Activated CD8-positive, alpha-beta memory T cell treated with anti-CD3 and anti-CD28 coated beads, Interleukin-2, amount 50 U/mL, for 24 hours (primary cell): ENCODE results near the gene RYR3.
"Not testable (repeated sequence)": the region's sequence is repeated elsewhere in the genome, so short reads cannot be mapped to it uniquely, and the experiment has no call there.

Experiments
- DNase-seq: peaks from one replicate; pipeline ENCODE4 v3.0.0-alpha.2; 2020; ENCODE audit errors: extremely low read depth

RYR3 gene

DNA sequence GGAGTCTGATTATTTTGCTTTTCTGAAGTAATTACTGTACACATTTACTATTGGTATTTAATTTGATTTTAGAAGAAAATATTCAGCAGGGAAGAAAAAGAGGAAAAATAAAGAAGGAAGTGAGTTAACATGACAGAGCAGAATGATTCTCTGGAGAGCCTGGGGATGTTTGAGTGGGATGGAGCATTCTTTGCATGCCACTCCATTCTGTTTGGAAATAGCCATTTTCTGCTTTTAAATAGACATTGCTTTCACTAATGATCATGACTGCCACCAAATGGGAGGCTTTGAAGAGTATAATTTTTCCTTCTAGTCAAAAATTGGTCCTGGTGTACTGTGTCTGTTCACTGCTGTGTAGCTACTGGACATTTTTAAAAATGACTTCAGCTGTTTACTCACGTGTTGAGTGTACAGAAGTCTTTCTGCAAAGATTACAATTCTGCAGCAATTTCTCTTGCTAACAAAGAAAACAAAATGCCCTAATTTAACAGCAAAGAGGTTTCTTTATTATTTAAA lies 196.1 kb downstream of the RYR3 start:
- no peak for DNase-seq

DNA sequence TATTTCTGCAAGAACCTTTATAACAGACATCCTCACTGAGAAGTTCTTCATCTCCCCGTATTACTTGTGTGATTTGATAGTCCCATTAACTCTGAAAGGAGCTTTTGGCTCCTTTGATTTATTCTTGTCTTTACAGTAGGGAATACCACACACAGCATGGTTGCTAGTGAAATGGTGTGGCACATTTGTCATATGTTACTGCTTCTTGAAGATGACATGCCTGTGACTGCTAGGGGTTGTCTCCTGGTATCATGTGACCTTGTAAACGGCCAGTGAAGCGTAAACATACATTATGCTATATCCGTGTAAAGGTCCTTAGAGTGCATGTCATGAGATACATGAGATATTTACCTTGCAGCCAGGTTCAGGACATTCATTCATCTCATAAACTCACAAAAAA lies 197.9 kb downstream of the RYR3 start:
- DNase-seq: no peak

DNA sequence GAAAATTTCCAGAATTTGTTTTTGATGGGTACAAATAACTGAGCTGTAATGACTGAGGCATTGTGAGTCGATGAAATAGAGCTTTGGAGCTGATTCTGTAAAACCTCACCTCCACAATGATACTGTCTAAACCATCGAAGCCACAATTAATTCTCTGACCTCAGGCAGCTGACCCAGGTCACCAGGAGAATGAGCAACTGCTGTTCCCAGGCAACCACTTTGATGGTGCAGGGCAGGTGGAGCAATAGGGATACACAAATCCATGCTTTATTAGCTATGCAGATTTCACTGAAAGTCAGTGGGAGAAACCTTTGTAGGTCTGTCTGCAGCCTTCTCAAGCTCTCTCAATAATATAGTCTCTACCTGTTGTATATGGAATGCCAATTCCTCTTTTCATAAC lies 204.4 kb downstream of the RYR3 start:
- DNase-seq: no peak

DNA sequence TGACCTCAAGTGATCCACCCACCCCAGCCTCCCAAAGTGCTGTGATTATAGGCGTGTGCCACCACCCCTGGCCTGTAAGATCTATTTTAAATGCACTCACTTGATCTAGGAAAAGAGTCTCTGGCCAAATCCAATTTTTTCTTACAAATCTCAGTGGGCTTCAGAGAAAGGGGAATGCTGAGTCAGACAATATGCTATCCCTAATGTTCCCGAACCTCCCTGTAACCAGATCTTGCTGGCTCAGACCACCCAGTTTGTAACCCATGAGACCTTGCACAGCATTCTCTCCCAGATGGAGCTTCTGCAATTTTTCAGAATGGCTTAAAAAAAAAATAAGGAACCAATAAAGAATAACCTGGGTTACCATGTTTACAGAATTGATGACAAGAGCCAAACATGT lies 205.8 kb downstream of the RYR3 start:
- DNase-seq: no peak

DNA sequence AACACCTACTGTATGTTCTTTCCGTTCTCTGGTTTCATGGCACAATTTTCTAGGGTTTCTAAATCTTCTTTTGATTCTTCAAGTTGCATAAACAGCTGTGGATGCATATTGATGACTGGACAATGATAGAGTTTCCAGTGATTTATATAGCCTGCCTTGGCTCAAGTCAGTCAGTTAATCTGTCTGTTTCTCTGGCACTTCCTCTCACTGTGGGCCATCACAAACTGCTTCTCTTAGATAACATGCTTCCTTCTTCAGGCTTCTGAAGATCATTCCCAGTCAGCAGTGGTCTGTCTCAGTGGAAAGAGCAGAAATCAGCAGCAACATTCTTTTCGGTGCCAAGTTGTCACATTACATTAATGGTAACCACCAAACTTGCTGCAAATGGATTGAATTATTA lies 207.2 kb downstream of the RYR3 start:
- DNase-seq: no peak

DNA sequence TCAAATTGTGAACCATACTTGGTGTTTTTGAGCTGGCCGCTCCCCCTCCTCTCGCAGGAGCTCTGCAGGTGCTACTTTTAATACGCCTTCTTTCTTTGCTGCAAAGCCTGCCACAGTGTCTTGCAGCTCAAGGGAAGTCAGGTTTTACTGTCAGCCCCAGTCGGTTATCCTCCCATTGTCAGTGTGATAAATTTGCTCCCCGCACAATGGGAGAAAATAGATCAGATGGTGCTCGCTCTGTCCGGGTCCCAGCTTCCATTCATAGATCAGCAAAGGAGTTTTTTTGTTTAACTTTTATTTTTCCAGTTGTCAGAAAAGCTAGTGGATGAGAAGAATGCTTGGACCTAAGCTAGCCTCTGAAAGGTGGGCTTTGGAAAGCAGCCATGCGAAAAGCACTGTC lies 207.7 kb downstream of the RYR3 start:
- no peak for DNase-seq

DNA sequence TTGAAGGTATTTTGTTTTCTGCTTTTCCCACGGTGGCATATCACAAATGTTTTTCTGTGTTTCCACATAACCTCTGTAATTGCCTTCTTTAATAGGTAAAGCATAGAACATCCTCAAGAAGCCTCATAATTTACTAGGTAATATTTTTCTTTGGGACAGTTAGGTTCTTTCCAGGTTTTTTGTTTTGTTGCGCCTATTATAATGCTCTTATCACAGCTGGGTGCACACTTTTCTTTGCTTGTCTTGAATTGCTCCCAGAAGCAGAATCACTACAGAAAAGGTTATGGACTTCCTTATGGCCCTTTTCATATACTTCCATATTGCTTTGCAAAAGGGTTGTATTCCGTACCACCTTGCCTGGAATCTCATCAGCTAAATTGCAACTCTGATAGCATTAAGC lies 213.5 kb downstream of the RYR3 start:
- DNase-seq: no peak

DNA sequence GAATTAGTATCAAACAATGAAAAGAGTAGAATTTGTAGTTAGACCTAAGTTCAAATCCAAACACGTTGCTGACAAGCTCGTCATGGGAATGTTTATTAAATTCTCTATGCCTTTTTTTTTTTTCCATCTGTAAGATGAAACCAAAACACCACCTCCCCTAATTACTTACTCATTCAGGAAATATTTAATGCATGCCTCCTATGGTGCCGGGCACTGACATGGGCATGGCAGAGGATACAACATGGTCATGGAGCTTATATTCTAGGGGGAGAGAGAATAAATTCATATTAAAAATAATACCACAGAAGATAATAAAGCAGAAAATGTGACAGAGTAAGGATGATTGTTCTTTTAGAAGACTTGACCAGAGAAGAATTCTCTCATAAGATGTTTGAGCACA lies 215.8 kb downstream of the RYR3 start:
- DNase-seq: no peak

DNA sequence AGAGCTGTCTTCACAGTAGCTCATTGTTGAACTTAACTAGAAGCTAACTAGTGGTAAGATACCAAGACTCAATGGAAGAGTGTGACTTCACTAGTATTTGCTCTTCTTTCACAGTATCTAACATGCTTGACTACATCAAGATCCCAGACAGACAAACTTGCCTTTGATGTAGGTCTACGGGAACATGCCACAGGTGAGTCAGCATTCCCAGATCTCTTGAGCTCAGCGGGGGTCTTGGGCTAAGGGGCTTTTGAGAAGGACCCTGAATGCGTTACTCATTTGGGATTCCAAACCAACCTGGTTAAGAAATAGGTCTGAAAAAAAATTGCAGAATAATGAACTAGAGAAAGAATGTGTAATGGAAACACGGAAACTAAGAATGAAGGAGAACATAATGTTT lies 222.4 kb downstream of the RYR3 start:
- no peak for DNase-seq

DNA sequence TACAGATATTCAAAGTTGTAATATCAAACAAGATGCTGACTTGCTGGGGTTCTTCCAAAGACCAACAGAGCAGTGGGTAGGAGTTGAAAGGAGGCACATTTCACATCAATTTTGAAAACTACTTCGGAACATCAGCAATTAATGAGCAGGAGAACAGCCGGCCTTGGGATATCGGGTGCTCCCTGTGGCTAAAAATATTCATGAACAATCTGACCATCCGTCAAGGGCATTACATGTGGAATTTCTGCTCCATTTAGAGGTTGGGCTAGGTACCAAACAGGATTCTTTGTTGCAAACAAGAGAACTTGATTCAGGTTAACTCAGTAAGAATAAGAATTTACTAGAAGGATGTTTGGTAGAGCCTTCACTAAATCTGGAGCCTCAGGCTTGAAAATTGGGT lies 223.9 kb downstream of the RYR3 start:
- DNase-seq: no peak

DNA sequence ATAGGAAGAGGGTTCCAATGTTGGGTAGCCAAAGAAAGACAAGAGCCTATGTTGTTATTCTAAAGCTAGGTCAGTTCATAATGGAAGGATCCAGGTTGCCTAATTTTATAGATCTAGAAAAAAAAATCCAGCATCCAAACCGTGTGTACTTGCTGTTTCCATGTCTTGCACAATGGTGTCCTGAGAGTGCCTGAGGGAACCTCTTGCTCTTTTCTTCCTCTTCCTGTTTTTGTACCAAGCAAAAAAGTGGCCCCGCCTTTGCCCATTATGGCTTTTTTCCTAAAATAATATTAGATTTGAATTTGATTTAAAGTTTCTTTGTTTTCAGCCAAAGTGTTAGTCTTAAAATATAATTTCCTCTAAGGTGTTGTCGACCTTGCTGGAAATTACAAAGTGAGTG lies 224.4 kb downstream of the RYR3 start:
- no peak for DNase-seq

DNA sequence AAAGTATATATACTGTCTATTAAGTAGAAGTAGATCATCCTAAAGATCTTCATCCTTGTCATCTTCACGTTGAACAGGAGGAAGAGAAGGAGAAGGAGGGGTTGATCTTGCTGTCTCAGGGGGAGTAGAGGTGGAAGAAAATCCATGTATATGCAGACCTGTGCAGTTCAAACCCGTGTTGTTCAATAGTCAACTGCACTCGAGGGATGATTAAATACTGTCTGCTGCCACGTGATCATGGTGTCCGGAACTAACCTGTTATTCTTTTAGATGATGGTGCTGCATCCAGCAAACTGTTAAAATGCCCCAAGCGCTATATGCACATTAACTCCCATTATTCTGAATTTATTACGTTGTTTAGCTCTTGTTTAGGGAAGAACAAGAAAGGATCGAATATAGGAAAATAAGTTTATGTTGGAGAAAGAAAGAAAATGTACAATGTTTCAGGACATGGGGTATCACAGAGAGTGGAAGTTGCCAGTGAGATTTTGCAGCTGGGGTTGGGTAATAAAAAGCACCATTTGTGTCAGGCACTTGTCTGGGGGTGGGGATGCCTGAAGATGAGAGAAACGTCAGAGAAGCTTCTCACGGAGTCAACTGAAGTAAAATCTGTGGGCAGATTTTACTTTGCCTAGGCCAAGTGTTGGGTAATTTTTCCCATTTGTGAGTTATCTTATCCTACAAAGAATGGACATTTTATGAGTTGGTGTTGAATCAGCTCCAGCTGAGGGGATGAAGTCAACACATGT lies 229.2 kb downstream of the RYR3 start:
- DNase-seq: no peak

DNA sequence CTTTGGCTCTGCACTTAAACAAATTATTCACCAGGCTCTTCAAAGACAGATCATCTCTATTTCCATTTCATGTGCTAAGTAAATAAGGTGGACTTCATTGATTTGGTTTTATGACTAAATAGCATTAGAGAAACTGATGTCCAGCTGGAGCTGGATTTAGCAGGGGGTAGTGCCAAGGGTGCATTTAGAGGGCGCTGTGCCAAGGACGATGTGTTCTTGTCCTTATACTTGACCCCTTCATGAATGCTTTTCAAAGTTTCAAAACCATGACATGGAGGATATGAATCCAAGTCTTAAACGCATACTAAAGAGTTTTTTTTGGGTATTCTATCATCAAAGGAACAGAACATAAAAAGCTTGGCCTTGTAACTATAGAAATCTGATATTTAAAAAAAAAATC lies 233.2 kb downstream of the RYR3 start:
- no peak for DNase-seq

DNA sequence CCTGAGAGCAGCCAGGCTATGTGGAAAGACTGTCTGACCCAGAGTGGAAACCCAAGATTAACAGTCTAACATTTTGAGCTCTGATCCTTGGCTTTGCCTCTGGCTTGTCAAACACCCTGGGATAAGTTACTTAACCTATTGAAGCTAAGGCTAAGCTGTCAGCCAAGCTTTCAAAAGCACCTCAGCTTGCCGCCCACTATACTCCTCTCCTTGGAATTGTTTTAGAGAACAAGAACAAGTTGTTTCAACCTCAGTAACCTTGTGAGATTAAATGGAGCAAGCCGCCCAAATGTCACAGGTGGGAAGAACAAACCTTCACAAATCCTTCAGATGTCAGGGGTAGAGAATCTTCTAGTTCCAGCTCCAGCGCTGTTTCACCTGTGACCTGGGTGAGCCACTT lies 235.1 kb downstream of the RYR3 start:
- DNase-seq: no peak

DNA sequence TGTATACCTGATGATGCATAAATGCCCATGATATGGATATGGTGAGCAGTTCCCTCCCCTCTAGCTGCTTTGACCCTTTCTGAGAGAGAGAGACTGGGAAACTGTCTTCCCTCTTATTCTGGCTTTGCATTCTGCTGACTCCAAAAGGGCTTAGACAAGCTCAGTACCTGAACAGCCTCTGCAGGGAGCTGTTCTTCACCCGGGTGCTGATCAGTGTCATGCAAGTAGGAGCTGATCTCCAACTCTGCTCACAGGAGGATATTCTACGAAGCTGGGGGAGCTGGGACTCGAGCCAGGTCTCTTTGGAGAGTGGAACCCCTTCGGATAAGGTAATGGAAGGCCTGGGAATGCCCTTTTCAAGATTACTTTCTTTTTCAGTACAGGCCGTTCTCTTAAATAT lies 237.1 kb downstream of the RYR3 start:
- DNase-seq: no peak

DNA sequence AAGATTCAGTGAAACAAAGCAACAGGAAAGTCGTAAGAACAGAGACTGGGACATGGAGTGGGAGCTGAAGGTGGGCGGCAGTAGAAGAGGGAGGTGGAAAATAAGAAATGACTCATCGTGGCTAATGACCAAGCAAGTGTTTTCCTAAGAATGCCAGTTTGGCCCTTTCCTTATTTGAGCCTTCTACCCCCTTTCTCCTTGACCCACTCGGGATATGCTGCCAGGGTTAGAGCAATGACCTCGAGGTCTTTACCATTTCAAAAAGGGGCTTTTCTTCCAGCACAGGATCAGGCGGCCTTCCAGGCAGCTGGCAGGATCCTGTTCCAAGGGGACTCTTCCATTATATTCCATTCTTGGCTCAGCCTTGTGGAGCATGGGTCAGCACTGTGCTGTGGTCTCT lies 241.1 kb downstream of the RYR3 start:
- DNase-seq: no peak

DNA sequence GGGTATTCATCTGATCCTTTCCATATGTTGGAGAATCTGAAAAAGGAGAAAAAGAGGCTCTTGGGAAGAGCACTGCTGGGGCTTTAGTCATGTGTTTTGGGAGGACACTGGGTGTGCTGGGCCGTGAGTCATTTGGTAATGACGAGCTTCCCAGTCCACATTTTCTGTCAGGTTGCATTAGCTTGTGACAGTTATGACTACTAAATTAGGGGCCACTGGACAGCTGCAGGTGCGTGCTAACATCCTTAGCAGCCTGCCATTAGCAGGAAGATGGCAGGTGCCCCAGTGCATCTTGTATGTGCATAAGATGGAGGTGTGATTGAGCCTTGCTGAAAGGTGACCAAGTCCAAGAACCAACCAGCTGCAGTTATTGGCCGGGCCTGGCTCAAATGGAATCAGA lies 242.4 kb downstream of the RYR3 start:
- no peak for DNase-seq

DNA sequence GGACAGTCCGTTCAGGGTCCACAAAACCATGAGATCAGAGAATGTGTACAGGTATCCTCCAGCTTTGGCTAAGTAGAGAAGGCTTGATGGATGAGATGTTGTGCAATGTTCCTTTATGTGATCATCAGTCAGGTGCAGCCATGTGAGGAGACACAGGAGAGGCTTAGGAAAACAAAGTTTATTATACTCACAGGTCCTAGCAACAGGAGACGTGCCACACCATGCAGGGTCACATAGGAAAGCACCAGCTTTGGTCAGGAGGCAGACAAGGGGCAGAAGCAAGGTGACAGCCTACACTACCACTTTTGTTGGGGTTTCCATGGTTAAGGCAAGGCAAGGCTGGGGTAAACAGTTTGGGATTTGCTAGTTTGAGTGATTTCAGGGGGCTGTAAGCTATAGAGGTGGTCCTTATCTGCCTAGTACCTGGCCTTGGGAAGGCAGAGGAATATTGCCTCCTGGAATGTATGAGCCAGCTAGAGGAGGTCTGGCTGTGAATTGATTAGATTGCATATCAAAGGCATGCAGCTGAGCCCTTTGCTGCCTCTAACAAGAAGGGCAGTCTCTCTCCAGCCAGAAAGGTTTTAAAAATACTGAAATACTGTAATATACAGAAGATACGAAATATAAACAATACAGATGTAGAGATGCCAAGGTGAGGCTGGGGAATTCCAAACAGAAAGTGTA lies 248.6 kb downstream of the RYR3 start:
- DNase-seq: no peak

DNA sequence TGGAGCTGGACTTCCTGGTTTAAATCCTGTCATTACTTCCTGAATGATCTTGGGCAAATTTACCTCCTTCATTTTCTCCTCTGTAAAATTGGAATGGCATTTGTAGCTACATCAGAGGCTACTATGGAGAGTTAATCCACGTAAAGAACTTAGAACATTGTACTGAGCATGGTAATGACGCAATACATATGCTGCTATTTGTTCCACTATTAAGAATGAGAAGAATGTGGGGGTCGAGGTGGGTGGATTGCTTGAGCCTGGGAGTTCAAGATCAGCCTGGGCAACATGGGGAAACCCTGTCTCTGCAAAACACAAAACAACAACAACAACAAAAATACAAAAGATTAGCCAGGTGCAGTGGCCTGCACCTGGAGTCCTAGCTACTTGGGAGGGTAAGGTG lies 250.6 kb downstream of the RYR3 start:
- DNase-seq: no peak

DNA sequence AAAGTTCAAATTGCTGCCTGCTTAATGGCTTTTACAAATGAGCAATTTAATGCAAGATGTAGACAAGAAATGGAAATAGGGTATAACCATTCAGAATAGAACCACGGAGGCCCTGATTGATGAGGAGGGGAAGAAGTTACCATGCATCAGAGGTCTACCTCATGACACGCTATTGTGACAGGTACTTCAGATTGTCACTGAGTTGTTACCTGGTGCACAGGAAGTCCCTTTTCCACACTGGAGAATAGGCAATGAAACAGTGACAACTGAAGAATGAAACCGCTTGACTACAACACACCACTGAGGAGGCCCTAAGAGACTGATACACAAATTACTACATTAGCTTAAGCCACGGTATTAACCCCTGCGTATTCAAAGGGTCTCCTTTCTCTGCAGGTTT lies 251.2 kb downstream of the RYR3 start:
- DNase-seq: no peak

DNA sequence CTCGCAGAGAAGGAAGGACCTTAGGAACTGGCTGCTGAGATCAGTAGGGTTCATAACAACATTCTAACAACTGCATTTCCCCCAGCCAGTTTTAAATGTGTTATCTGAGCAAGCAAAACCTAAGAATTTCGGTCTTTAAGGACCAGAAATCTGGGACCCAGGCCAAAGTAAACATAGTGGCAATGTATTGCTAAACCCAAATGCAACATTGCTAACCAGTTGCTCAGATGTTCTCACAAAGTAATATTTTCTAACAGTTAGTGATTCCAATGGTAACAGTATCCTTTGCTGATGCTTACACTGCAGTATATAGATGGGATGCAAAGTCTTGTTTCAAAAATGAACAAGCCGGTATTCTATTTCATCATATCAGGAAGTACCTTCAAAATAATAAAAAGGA lies 254.3 kb downstream of the RYR3 start:
- DNase-seq: no peak

DNA sequence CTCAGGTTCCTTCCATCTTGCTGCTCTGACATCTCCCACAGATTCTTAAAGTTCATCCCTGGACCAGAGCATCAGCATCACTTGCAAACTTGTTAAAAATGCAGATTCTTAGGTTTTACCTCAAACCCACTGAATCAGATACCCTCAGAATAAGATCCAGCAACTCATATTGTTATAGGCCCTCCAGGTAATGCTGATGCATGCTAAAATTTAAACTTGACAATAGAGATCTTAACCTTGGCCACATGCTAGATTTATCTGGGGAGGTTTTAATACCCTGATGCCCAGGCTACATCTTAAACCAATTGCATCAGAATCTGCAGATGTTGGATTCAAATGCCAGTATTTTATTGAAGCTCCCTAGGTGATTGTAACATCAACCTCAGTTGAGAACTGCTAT lies 256.9 kb downstream of the RYR3 start:
- DNase-seq: no peak

DNA sequence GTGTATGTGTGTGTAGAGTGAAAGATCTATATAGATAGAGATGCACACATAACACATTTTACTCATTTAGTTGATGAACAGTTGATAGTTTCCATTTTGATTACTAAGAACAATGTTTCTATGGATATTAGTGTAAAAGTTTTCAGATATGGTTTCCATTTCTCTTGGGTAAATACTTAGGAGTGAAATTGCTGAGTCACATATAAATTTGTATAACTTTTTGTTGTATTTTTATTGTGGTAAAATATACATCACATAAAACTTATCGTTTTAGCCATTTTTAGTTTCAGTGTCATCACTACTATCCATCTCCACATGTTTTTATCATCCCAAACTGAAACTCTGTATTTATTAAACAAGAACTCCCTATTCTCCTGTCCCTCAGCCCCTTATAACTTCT lies 258.3 kb downstream of the RYR3 start:
- DNase-seq: no peak

DNA sequence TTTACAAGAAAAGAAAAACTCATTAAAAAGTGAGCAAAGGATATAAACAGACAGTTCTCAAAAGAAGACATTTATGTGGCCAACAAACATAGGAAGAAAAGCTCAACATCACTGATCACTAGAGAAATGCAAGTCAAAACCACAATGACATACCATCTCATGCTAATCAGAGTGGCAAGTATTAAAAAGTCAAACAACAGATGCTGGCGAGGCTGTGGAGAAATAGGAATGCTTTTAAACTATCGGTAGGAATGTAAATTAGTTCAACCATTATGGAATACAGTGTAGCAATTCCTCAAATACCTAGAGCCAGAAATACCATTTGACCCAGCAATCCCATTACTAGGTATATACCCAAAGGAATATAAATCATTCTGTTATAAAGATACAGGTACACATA lies 267.1 kb downstream of the RYR3 start:
- not testable (repeated sequence) for DNase-seq
